ENCODE data around the gene RIF1. TPM values are rescaled to one million over a fixed set of nuclear protein-coding genes. Genes with fewer than 3 reads are reported as not detected.
"Not testable (repeated sequence)": the region's sequence is repeated elsewhere in the genome, so short reads cannot be mapped to it uniquely, and the experiment has no call there.

The RIF1 gene
- polyA plus RNA-seq, 3 donors: 34.2 to 41.0 (median 40.1) TPM

- not testable (repeated sequence) for DNase-seq
Measured at GRCh38 chr2:151421681-151422080, 12.0 kb downstream of the RIF1 start.

GRCh38 chr2:151422917-151423439 lies 13.3 kb downstream of the RIF1 start:
- no peak for DNase-seq

- DNase-seq: no peak
Measured at GRCh38 chr2:151423760-151424159, 14.1 kb downstream of the RIF1 start.

GRCh38 chr2:151437630-151438029 lies 27.9 kb downstream of the RIF1 start:
- no peak for DNase-seq

GRCh38 chr2:151438506-151438905 lies 28.8 kb downstream of the RIF1 start:
- no peak for DNase-seq

- DNase-seq: no peak
Measured at GRCh38 chr2:151439127-151439526, 29.4 kb downstream of the RIF1 start.

GRCh38 chr2:151459358-151459757 lies 49.7 kb downstream of the RIF1 start:
- no peak for DNase-seq

DNA sequence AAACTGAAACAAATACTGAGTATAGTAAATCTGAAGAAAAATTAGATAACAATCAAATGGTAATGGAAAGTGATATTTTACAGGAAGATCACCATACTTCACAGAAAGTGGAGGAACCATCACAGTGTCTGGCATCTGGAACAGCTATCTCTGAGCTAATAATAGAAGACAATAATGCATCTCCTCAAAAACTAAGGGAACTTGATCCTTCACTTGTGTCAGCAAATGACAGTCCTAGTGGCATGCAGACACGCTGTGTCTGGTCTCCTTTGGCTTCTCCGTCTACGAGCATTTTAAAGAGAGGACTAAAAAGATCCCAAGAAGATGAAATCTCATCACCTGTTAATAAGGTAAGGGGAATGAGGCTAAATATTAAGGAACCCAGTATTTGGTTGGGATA lies 56.1 kb downstream of the RIF1 start:
- no peak for DNase-seq

DNA sequence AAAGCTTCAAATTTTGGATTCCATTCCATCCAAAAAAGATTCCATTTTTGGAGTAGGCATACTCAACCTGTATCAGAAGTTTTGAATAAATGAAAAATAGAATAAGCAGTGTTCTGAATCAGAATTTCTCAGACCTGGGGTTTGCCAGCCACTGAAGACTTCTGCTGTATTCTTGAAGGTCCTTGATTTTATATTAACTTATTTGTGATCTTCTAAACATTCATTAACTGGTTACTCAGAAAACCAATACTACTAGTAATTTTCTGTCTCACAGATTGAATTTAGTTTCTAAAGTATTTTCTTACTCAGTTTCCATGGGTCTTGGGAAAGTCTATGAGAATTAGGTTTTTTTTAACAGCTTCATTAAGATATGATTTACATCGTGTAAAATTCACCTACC lies 60.9 kb downstream of the RIF1 start:
- DNase-seq: no peak

DNA sequence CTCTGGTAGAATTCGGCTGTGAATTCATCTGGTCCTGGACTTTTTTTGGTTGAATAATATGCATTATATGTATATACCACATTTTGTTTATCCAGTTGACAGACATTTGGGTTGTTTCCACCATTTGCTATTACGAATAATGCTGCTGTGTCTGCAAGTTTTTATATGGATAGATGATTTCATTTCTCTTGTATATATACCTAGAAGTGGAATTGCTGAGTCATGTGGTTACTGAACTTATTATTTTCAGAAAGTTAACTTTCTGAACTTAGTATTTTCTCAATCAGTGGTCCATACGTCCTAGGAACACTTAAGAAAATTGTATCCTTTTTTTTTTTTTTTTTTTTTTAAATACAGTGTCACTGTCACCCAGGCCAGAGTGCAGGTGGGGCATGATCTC lies 63.3 kb downstream of the RIF1 start:
- DNase-seq: no peak

DNA sequence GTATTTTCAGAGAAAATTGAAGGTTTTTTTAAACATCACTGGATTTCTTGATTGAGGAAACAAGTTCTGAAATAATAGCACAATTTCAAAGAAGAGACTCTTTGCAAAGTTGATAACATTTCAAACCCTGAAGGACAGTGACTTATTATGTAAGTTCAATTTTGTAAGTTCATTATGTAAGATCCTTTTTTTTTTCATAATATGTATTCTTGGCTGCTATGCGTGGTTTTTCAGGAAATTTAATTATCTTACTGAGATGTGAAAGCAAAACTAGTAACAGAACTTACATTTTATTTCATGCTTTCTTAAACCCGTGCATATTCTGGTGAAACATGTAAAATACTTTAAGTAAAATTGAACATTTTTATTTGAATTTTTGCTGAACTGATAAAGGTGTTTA lies 65.4 kb downstream of the RIF1 start:
- DNase-seq: no peak

DNA sequence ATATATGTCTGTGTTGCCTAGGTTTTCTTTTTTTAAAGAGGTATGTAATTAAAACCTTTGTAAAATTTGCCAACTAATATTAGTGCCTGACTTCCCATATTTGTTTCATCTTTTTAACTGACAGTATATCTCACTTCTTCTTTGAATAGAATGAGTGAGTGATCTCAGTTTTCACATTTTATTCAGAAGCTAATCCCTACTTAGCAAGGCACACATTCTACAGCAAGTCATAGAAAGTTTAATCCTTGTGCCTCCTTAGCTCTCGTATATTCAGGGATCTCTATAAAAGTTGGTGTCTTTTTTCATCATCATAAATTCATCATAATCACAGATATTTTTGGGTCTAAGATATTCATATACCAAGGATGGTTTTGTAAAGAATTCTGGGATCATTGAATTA lies 66.6 kb downstream of the RIF1 start:
- DNase-seq: no peak

- no peak for DNase-seq
Measured at GRCh38 chr2:151478011-151478410, 68.3 kb downstream of the RIF1 start.

DNA sequence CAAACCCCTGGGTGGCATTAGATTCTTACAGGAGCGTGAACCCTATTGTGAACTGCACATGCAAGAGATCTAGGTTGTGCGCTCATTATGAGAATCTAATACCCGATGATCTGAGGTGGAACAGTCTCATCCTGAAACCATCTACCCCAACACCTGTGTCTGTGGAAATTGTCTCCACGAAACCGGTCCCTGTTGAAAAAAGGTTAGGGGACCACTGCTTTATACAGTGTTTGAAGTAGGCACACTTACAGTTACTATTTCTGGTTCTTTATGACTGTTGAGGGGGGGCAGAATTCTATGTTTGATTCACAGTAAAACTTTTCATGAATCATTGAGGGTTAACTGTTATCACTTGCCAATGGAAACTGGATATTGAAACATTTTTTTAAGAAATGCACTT lies 72.0 kb downstream of the RIF1 start:
- DNase-seq: no peak

- DNase-seq: no peak
Measured at GRCh38 chr2:151482171-151482725, 72.5 kb downstream of the RIF1 start.

DNA sequence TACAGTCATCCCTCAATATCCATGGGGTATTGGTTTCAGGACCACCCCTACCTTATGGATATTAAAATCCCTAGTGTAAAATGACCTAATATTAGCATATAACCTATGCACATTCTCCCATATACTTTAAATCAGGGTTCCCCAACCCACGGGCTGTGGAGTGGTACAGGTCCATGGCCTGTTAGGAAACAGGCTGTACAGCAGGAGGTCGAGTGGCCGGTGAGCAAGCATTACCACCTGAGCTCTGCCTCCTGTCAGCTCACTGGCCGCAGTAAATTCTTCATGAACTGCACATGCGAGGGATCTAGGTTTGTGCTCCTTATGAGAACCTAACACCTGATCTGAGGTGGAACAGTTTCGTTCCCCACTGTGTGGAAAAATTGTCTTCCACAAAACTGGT lies 73.8 kb downstream of the RIF1 start:
- no peak for DNase-seq

GRCh38 chr2:151484100-151484499 lies 74.4 kb downstream of the RIF1 start:
- DNase-seq: no peak

GRCh38 chr2:151486053-151486452 lies 76.4 kb downstream of the RIF1 start:
- DNase-seq: no peak

- DNase-seq: no peak
Measured at GRCh38 chr2:151490276-151490675, 80.6 kb downstream of the RIF1 start.

DNA sequence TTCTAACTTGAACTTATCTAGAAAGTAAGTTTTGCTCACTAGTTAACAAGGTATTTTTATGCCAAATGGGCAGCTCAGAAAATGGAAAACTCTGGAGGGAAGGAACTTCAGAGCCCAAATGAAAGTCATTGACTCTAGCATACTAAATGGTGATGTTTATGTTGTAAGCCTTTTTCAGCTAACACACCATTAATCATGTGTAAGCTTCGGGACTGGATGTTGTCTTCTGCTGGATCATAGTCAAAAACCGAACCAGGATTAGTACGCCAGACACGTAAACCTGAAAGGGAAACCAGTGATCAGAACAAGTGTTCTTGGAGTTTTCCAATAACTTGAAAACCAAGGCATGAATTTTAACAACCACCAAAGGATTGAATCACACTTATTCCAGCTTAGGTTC lies 81.8 kb downstream of the RIF1 start:
- DNase-seq: no peak

DNA sequence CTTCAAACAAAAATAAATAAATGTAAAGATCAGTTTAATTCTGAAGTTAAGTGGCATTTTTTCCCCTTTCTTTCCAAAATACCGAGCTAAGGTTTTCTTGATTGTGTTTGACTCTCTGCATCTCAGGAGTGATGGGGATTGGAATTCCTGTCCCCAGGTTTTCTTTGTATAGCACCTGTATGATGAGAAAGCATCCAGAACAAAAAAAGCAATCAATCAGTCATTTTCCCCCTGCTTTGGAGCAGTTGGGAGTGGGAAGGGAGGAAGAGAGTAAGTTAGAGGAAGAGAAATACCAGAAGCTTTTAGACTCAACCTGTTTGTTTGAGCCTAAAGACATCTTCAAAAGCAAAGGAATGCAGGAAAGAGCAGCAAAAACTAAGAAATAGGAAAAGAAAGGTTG lies 88.5 kb downstream of the RIF1 start:
- DNase-seq: no peak

DNA sequence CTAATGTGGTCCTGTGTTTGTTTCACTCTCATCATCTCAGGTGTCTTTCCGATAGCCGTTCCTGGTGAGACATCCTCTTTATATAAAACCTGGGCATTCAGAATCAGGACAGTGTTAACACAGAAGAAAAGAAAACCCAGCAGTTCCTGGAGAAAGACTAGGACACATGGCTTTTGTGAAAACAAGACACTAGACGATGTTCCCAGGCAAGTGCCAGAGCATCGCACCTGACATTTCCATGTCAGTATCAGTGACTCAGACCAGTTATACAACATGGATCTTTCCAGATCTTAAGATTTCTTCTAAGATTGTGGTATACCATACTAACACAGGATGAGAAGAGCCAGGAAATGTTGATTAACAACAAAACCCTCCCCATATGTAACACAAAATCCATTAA lies 96.5 kb downstream of the RIF1 start:
- DNase-seq: no peak

DNA sequence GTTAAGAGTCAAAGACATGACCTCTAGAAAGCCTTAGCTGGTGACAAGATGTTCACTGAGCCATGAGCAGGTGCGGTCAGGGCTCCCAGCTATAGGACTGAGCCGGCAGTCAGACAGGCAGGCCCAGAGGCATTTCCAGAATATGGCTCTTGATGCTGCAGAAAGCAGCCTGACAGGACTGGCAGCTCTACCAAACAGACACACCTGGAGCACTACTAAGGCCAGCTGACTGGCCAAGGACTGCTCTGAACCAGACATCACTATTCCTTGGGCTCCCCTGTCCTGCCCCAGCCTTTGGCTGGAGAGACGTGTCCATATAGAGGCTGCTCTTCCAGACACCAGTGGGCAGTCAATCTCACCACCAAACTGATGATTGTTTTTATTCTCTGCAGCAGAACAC lies 98.8 kb downstream of the RIF1 start:
- DNase-seq: no peak

DNA sequence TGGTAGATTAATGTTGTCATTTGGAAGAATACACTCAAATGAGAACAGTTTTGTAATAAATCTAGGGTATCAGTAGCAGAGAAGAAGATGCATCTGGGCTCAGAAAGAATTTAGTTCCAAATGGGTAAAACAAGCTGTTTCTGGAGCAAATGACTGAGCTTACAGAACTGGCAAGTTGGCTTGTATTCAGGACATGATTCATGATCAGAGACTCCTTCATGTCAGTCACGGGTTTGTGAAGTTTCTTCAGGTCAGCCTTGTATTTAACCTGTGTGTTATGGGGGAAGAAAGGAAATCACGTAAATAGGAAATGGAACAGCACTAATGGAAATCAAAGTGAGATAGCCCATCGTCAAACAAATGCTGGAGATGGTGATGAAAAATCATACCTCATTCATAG lies 109.1 kb downstream of the RIF1 start:
- DNase-seq: no peak

DNA sequence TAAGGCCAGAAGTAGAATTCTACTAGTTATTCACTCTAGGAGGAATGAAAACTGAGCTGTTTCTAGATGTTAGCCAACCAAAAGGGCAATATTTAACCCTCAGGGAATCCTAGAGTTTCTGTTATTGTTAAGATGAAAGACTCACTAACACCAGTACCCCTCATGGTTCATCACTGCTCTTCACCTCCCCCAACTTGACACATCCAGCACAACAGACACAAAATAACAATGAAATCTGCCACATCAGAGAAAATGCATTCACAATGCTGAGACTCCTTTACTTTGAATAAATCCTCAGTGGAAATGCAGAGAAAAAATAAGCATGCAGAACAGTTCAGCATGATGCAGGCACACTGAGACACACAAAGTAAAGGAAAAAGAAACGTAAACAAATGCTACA lies 111.3 kb downstream of the RIF1 start:
- no peak for DNase-seq
